OCI-LY7 (cell line): ENCODE measurements around the gene KCNK1. TPM values are rescaled to one million over a fixed set of nuclear protein-coding genes. Genes with fewer than 3 reads are reported as not detected.

Source experiments
- BruUV-seq: library from RNA; stranded (reverse); fragments of 400-500 nt; replicated peaks from 2 replicates; lab custom pipeline; 2021; lab: Mats Ljungman, UMichigan
- CTCF ChIA-PET: fragments of 300-600 bp; sonication (Branson Sonifier 250); formaldehyde crosslinking; loops from one replicate; lab custom pipeline; 2022; ENCODE audit warnings: antibody characterized with exemption; ENCODE audit not compliant: unreplicated experiment; lab: Charles Lee
- POLR2A ChIA-PET: fragments of 300-600 bp; sonication (Branson Sonifier 250); formaldehyde crosslinking; loops from one replicate; lab custom pipeline; 2022; ENCODE audit warnings: antibody characterized with exemption; lab: Charles Lee
- DNase-seq: peaks from one replicate; pipeline ENCODE4 v3.0.0-alpha.2; 2015; ENCODE audit warnings: low spot score
- H2AFZ ChIP-seq: fragments of 200-600 bp; sonication (generic), shearing (Covaris generic); 2 replicates; pipeline ENCODE4 v1.6.1; 2014; ENCODE audit warnings: mild to moderate bottlenecking, antibody characterized with exemption, low read length, moderate library complexity
- H3K27ac ChIP-seq: fragments of 200-600 bp; sonication (generic); 2 replicates; pipeline ENCODE4 v1.5.1; 2014; ENCODE audit warnings: mixed run types, low read depth, mild to moderate bottlenecking, moderate library complexity, low read length, inconsistent platforms; ENCODE audit not compliant: poor library complexity, severe bottlenecking
- H3K36me3 ChIP-seq: fragments of 200-600 bp; sonication (generic); 2 replicates; pipeline ENCODE4 v1.6.1; 2014; ENCODE audit warnings: mild to moderate bottlenecking, antibody characterized with exemption, low read length, moderate library complexity, mixed read lengths; ENCODE audit not compliant: insufficient read depth
- H3K4me1 ChIP-seq: fragments of 200-600 bp; sonication (generic); 2 replicates; pipeline ENCODE4 v1.5.1; 2014; ENCODE audit warnings: mild to moderate bottlenecking, low read length; ENCODE audit not compliant: insufficient read depth, poor library complexity, severe bottlenecking
- H3K4me2 ChIP-seq: fragments of 200-600 bp; sonication (generic); 2 replicates; pipeline ENCODE4 v1.6.1; 2014; ENCODE audit warnings: mild to moderate bottlenecking, low read length
- H3K4me3 ChIP-seq: fragments of 200-600 bp; sonication (generic); 2 replicates; pipeline ENCODE4 v1.5.1; 2014; ENCODE audit warnings: mild to moderate bottlenecking, low read depth, low read length; ENCODE audit not compliant: poor library complexity, severe bottlenecking
- H3K79me2 ChIP-seq: fragments of 200-600 bp; sonication (generic); 2 replicates; pipeline ENCODE4 v1.6.1; 2016; ENCODE audit warnings: low read depth, mild to moderate bottlenecking, low read length, moderate library complexity, mixed read lengths; ENCODE audit not compliant: insufficient read depth
- H3K9me2 ChIP-seq: fragments of 200-600 bp; sonication (generic); 2 replicates; pipeline ENCODE4 v1.6.1; 2016; ENCODE audit warnings: mild to moderate bottlenecking, low read length, mixed read lengths; ENCODE audit not compliant: insufficient read depth
- H3K9me3 ChIP-seq: fragments of 200-600 bp; sonication (generic); 2 replicates; pipeline ENCODE4 v1.6.1; 2014; ENCODE audit warnings: mild to moderate bottlenecking, mixed run types, low read length, mixed read lengths
- H4K20me1 ChIP-seq: fragments of 200-600 bp; sonication (generic); 2 replicates; pipeline ENCODE4 v1.6.1; 2014; ENCODE audit warnings: mild to moderate bottlenecking, antibody characterized with exemption, low read length, moderate library complexity, mixed read lengths; ENCODE audit not compliant: insufficient read depth
- EZH2phosphoT487 ChIP-seq: fragments of 200-600 bp; sonication (generic); IDR thresholded peaks from 2 replicates; pipeline ENCODE4 v1.6.1; 2018; ENCODE audit warnings: low read depth, borderline replicate concordance, mild to moderate bottlenecking, mixed run types, antibody characterized with exemption, low read length, moderate library complexity, mixed read lengths
- intact Hi-C: fragments of 100-400 bp; cut with micrococcal nuclease; formaldehyde crosslinking; loops from one replicate; pipeline ENCODE4 v1.10.0; 2022; ENCODE audit not compliant: unreplicated experiment
- total RNA-seq, 2 experiments: library from RNA; depleted of rRNA in 1 of 2; stranded (reverse); fragments of >200 nt in 1 of 2; shearing (Covaris generic) in 1 of 2; gene quantifications; 2 replicates each; pipeline ENCODE4 v1.2.3, GENCODE V29; 2014 to 2022
- TF ChIP-seq, protein P1 (sequence below): fragments of 200-600 bp; sonication (generic); conservative IDR thresholded peaks from 2 replicates; pipeline ENCODE4 v1.5.1; 2014; ENCODE audit warnings: mild to moderate bottlenecking, antibody characterized with exemption, low read length, moderate library complexity, mixed read lengths

The KCNK1 gene
- total RNA-seq, 2 experiments from 2014 or later, result not detected

DNA sequence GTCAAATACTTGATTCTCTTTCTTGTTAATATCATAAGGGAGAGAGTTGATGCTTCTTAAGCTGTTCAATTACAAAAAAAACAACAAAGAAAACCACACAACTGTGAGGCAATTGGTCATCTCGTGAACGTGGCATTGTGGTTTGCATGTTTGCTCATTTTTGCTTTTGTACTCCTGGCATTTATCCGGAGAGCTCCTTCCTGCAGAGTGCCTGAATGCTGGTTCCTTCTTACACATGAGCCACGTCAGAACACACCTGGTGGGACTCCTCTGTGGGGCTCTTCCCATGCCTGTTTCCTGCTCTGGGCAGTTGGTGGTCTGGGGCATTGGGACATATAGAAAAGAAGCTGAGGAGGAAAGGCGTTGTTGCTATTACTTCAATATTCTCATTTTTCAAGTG is 25.7 kb downstream of the KCNK1 start:
- H3K4me2 ChIP-seq, result no peak overlapping the region
- no peak overlapping the region for H3K27ac ChIP-seq
- H3K4me3 ChIP-seq, result no peak overlapping the region
- H3K9me2 ChIP-seq, result no peaks in the 10 kb centered on the region
- no peaks in the 10 kb centered on the region for H4K20me1 ChIP-seq
- CTCF ChIA-PET, result no interaction called here
- no peak for DNase-seq
- H3K4me1 ChIP-seq, result no peaks in the 10 kb centered on the region
- POLR2A ChIA-PET, result interaction anchor here (0.6 kb wide), 1 partner anchor 18 kb away, joined by 4 read pairs; no protein-coding TSS in a partner anchor
- H3K9me3 ChIP-seq, result no peaks in the 10 kb centered on the region
- H3K36me3 ChIP-seq, result no peaks in the 10 kb centered on the region
- intact Hi-C loops, result no loop called here
- H3K79me2 ChIP-seq, result no peaks in the 10 kb centered on the region
- TF ChIP-seq EZH2phosphoT487, result no peak
- TF ChIP-seq, protein P1, sequence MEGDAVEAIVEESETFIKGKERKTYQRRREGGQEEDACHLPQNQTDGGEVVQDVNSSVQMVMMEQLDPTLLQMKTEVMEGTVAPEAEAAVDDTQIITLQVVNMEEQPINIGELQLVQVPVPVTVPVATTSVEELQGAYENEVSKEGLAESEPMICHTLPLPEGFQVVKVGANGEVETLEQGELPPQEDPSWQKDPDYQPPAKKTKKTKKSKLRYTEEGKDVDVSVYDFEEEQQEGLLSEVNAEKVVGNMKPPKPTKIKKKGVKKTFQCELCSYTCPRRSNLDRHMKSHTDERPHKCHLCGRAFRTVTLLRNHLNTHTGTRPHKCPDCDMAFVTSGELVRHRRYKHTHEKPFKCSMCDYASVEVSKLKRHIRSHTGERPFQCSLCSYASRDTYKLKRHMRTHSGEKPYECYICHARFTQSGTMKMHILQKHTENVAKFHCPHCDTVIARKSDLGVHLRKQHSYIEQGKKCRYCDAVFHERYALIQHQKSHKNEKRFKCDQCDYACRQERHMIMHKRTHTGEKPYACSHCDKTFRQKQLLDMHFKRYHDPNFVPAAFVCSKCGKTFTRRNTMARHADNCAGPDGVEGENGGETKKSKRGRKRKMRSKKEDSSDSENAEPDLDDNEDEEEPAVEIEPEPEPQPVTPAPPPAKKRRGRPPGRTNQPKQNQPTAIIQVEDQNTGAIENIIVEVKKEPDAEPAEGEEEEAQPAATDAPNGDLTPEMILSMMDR, result no peak
- no peak overlapping the region for H2AFZ ChIP-seq
- BruUV-seq, result no TSS peak

DNA sequence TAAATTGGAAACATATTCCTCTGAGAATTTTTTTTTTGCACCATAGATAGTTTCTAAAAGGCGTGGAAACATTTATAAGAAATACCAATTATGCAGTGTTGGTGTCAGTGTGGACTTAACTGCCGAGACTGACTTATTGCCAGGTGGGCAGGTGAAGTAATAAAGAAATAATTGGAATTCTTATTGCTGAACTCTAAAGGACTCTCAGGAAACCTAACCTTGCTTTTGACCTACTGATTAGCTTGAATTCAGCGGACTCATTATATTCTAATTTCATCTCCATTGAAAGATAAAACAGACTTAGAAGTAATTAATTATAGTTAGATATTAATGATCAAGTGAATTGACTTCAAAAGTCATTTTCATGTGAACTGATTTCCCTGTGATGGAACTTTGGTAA is 26.3 kb downstream of the KCNK1 start:
- TF ChIP-seq, protein P1, result no peak
- TF ChIP-seq EZH2phosphoT487, result no peak
- H3K4me1 ChIP-seq, result no peaks in the 10 kb centered on the region
- ChIA-PET POLR2A (interaction anchor here (0.6 kb wide), 1 partner anchor 17 kb away, joined by 4 read pairs; no protein-coding TSS in a partner anchor), CTCF (no interaction called here)
- no TSS peak for BruUV-seq
- H2AFZ ChIP-seq, result no peak overlapping the region
- H3K36me3 ChIP-seq, result no peaks in the 10 kb centered on the region
- no peak overlapping the region for H3K4me2 ChIP-seq
- no peaks in the 10 kb centered on the region for H3K79me2 ChIP-seq
- no peaks in the 10 kb centered on the region for H3K9me2 ChIP-seq
- H3K27ac ChIP-seq, result no peak overlapping the region
- no peak for DNase-seq
- H4K20me1 ChIP-seq, result no peaks in the 10 kb centered on the region
- intact Hi-C loops, result no loop called here
- H3K4me3 ChIP-seq, result no peak overlapping the region
- no peaks in the 10 kb centered on the region for H3K9me3 ChIP-seq

- intact Hi-C loops, result no loop called here
- CTCF ChIA-PET, result no interaction called here
- Histone ChIP-seq H3K9me3 (no peaks in the 10 kb centered on the region), H3K4me2 (no peak overlapping the region), H3K36me3 (no peaks in the 10 kb centered on the region), H3K79me2 (no peaks in the 10 kb centered on the region), H2AFZ (no peak overlapping the region), H3K4me1 (no peaks in the 10 kb centered on the region), H4K20me1 (no peaks in the 10 kb centered on the region), H3K27ac (no peak overlapping the region), H3K4me3 (no peak overlapping the region), H3K9me2 (no peaks in the 10 kb centered on the region)
- POLR2A ChIA-PET, result no interaction called here
- DNase-seq, result no peak
- BruUV-seq, result no TSS peak
- TF ChIP-seq EZH2phosphoT487, result no peak
- TF ChIP-seq, protein P1, result no peak
Measured at GRCh38 chr1:233641029-233641428, 27.1 kb downstream of the KCNK1 start.
